Thyroid gland (tissue), 4 donors: ENCODE data around the gene ALDH1B1. TPM values are rescaled to one million over a fixed set of nuclear protein-coding genes. Genes with fewer than 3 reads are reported as not detected.

Experiments used
- DNase-seq, 2 donors: peaks; one replicate each; pipeline ENCODE4 v3.0.0-alpha.2; 2019
- H3K27ac ChIP-seq, 3 donors: fragments of 200-600 bp; sonication (generic); 1 replicate in 2 of 3; 2 replicates in 1 of 3; pipeline ENCODE4 v1.5.1; 2016 to 2019; ENCODE audit warnings: mild to moderate bottlenecking in 1 of 3, moderate library complexity in 1 of 3
- H3K27me3 ChIP-seq: fragments of 200-600 bp; sonication (generic); one replicate; pipeline ENCODE4 v1.5.1; 2019
- H3K36me3 ChIP-seq, 2 donors: fragments of 200-600 bp; sonication (generic); one replicate each; pipeline ENCODE4 v1.5.1; 2016 to 2019
- H3K4me1 ChIP-seq, 2 donors: fragments of 200-600 bp; sonication (generic); one replicate each; pipeline ENCODE4 v1.5.1; 2017 to 2019
- H3K4me3 ChIP-seq, 3 donors: fragments of 200-600 bp; sonication (generic); replicated peaks in 1 of 3; 1 replicate in 2 of 3; 2 replicates in 1 of 3; pipeline ENCODE4 v1.5.1; 2016; ENCODE audit warnings: mild to moderate bottlenecking in 1 of 3
- H3K9me3 ChIP-seq: fragments of 200-600 bp; sonication (generic); one replicate; pipeline ENCODE4 v1.5.1; 2017
- CTCF ChIP-seq, 6 experiments: fragments of 200-600 bp in 3 of 6; fragments of 450-650 bp in 3 of 6; sonication (generic) in 3 of 6; IDR thresholded peaks; one replicate each; pipeline ENCODE4 v1.5.1; 2016 to 2019; ENCODE audit warnings: antibody characterized with exemption in 6 of 6, mild to moderate bottlenecking in 2 of 6, inconsistent platforms in 1 of 6, moderate library complexity in 1 of 6
- POLR2A ChIP-seq, 2 donors: fragments of 450-650 bp; IDR thresholded peaks; one replicate each; pipeline ENCODE4 v1.6.1; 2017; ENCODE audit warnings: antibody characterized with exemption in 2 of 2, mild to moderate bottlenecking in 2 of 2, moderate library complexity in 1 of 2
- WGBS, 2 donors: methylation state at CpG; one replicate each; pipeline ENCODE4 v1.1.5; 2017; 5-methylcytosine and 5-hydroxymethylcytosine counted together
- intact Hi-C: fragments of 100-400 bp; cut with DNase I; formaldehyde crosslinking; loops from one replicate; pipeline ENCODE4 v1.15.1; 2023
- total RNA-seq, 4 donors: library from RNA; depleted of rRNA; stranded (reverse); fragments of >200 nt; gene quantifications; one replicate each; pipeline ENCODE4 v1.2.3, GENCODE V29; 2016

The ALDH1B1 gene
- total RNA-seq, 4 donors from 2014 or later, result 11.3 to 33.9 (median 22.8) TPM

- intact Hi-C loops, result loop anchor here (10.0 kb wide), 1 partner anchor 273 kb away; no protein-coding TSS in a partner anchor
- WGBS, 2 donors, result 87 to 91% methylated on average over 5 of the region's 5 CpGs
- DNase-seq, result no peak
These were observed 35.0 kb upstream of the ALDH1B1 start for GRCh38 chr9:38357350-38358114.

GRCh38 chr9:38358390-38359296 is 33.9 kb upstream of the ALDH1B1 start:
- Histone ChIP-seq H3K9me3 (no peaks in the 10 kb centered on the region), H3K36me3 (no peaks in the 10 kb centered on the region), H3K27me3 (no peaks in the 10 kb centered on the region), H3K4me1 (peaks cover 4% of the 10 kb centered on the region in 2 donors), H3K4me3 (no peak overlapping the region), H3K27ac (no peak overlapping the region)
- intact Hi-C loops, result loop anchor here (10.0 kb wide), 1 partner anchor 274 kb away; no protein-coding TSS in a partner anchor
- DNase-seq, result no peak
- TF ChIP-seq CTCF (IDR thresholded peaks at IDR 0.05) (no peak), POLR2A (IDR thresholded peaks at IDR 0.05) (no peak)
- WGBS, 2 donors, result 78 to 88% methylated on average over 8 to 9 of the region's 9 CpGs

More at GRCh38 chr9:38357350-38358114, 35.0 kb upstream of the ALDH1B1 start:
- Histone ChIP-seq H3K4me3 (no peak overlapping the region), H3K36me3 (no peaks in the 10 kb centered on the region), H3K27me3 (no peaks in the 10 kb centered on the region), H3K9me3 (no peaks in the 10 kb centered on the region), H3K27ac (no peak overlapping the region), H3K4me1 (peaks cover 4% of the 10 kb centered on the region in 2 donors)
- no peak for TF ChIP-seq CTCF (IDR thresholded peaks at IDR 0.05)
- TF ChIP-seq POLR2A (IDR thresholded peaks at IDR 0.05), result no peak

GRCh38 chr9:38359297-38359653 is 33.2 kb upstream of the ALDH1B1 start:
- no peak for DNase-seq
- no peaks in the 10 kb centered on the region for H3K27me3 ChIP-seq
- no peaks in the 10 kb centered on the region for H3K36me3 ChIP-seq
- H3K9me3 ChIP-seq, result no peaks in the 10 kb centered on the region
- H3K4me1 ChIP-seq, result peaks cover 4% of the 10 kb centered on the region in 2 donors
- 83 to 88% methylated on average over 6 of the region's 6 CpGs for WGBS, 2 donors
- TF ChIP-seq POLR2A (IDR thresholded peaks at IDR 0.05) (no peak), CTCF (IDR thresholded peaks at IDR 0.05) (no peak)
- H3K27ac ChIP-seq, result no peak overlapping the region
- H3K4me3 ChIP-seq, result no peak overlapping the region
- intact Hi-C loops, result loop anchor here (10.0 kb wide), 1 partner anchor 274 kb away; no protein-coding TSS in a partner anchor

GRCh38 chr9:38359689-38360385 is 32.7 kb upstream of the ALDH1B1 start:
- 69 to 79% methylated on average over 5 of the region's 5 CpGs for WGBS, 2 donors
- peaks cover 4% of the 10 kb centered on the region in 2 donors for H3K4me1 ChIP-seq
- TF ChIP-seq CTCF (IDR thresholded peaks at IDR 0.05) (no peak), POLR2A (IDR thresholded peaks at IDR 0.05) (no peak)

More at GRCh38 chr9:38359689-38360385, 32.7 kb upstream of the ALDH1B1 start:
- H3K9me3 ChIP-seq, result no peaks in the 10 kb centered on the region
- no peak overlapping the region for H3K27ac ChIP-seq
- DNase-seq, result no peak
- H3K36me3 ChIP-seq, result no peaks in the 10 kb centered on the region
- no peaks in the 10 kb centered on the region for H3K27me3 ChIP-seq
- intact Hi-C loops, result loop anchor here (10.0 kb wide), 1 partner anchor 275 kb away; no protein-coding TSS in a partner anchor
- no peak overlapping the region for H3K4me3 ChIP-seq
